IMR-90 (cell line): ENCODE data around the gene ALOXE3. TPM values are rescaled to one million over a fixed set of nuclear protein-coding genes. Genes with fewer than 3 reads are reported as not detected.

Experiments
- ATAC-seq: fragments of 200-7000 bp; cut with Tn5 transposase; 2 replicates; pipeline ENCODE4 v1.9.1; 2020; ENCODE audit warnings: low read depth, mild to moderate bottlenecking, moderate library complexity
- BruUV-seq: library from RNA; stranded (reverse); fragments of 400-500 nt; replicated peaks from 2 replicates; lab custom pipeline; 2021; lab: Mats Ljungman, UMichigan
- CTCF ChIA-PET: fragments of 300-600 bp; formaldehyde crosslinking; extraction: SDS; loops from one replicate; lab custom pipeline; 2021; ENCODE audit warnings: antibody characterized with exemption; lab: Yijun Ruan, JAX
- POLR2A ChIA-PET: fragments of 300-600 bp; sonication (Branson Sonifier 250); formaldehyde crosslinking; loops from one replicate; lab custom pipeline; 2022; ENCODE audit warnings: antibody characterized with exemption; ENCODE audit not compliant: unreplicated experiment; lab: Charles Lee
- DNase-seq: peaks from one replicate; pipeline ENCODE4 v3.0.0; 2013
- H2AFZ ChIP-seq: replicated peaks from 2 replicates; pipeline ENCODE3; 2013; ENCODE audit warnings: low read length, mild to moderate bottlenecking; ENCODE audit not compliant: poor library complexity
- H2AK5ac ChIP-seq: 2 replicates; pipeline ENCODE4 v1.6.1; 2013; ENCODE audit warnings: low read depth, low read length, inconsistent platforms
- H2AK9ac ChIP-seq: replicated peaks from 2 replicates; pipeline ENCODE3; 2013; ENCODE audit warnings: mild to moderate bottlenecking, low read depth, low read length, moderate library complexity; ENCODE audit not compliant: poor library complexity
- H2BK120ac ChIP-seq: 2 replicates; pipeline ENCODE4 v1.6.1; 2013; ENCODE audit warnings: low read depth, low read length, inconsistent platforms
- H2BK15ac ChIP-seq: 3 replicates; pipeline ENCODE4 v1.6.1; 2013; ENCODE audit warnings: low read depth, low read length, inconsistent platforms
- H2BK20ac ChIP-seq: 2 replicates; pipeline ENCODE4 v1.6.1; 2013; ENCODE audit warnings: low read depth, mild to moderate bottlenecking, inconsistent platforms, low read length, moderate library complexity
- H2BK5ac ChIP-seq: 2 replicates; pipeline ENCODE4 v1.6.1; 2013; ENCODE audit warnings: mild to moderate bottlenecking, low read depth, low read length, inconsistent platforms; ENCODE audit not compliant: poor library complexity, severe bottlenecking
- H3K14ac ChIP-seq: replicated peaks from 2 replicates; pipeline ENCODE4 v1.6.1; 2013; ENCODE audit warnings: low read depth, low read length, inconsistent platforms
- H3K18ac ChIP-seq: 2 replicates; pipeline ENCODE4 v1.6.1; 2013; ENCODE audit warnings: low read depth, low read length, control low read depth
- H3K23ac ChIP-seq: 2 replicates; pipeline ENCODE4 v1.6.1; 2013; ENCODE audit warnings: low read depth, low read length, inconsistent platforms
- H3K27ac ChIP-seq: 2 replicates; pipeline ENCODE4 v1.5.1; 2013; ENCODE audit warnings: mild to moderate bottlenecking, control low read depth, low read length; ENCODE audit not compliant: insufficient read depth
- H3K27me3 ChIP-seq: 2 replicates; pipeline ENCODE4 v1.6.1; 2013; ENCODE audit warnings: low read length; ENCODE audit not compliant: control insufficient read depth, insufficient read depth
- H3K36me3 ChIP-seq: 2 replicates; pipeline ENCODE4 v1.6.1; 2013; ENCODE audit warnings: low read length, mixed read lengths; ENCODE audit not compliant: control insufficient read depth, insufficient read depth
- H3K4ac ChIP-seq: 2 replicates; pipeline ENCODE4 v1.6.1; 2013; ENCODE audit warnings: low read depth, low read length, inconsistent platforms
- H3K4me1 ChIP-seq: 2 replicates; pipeline ENCODE4 v1.6.1; 2013; ENCODE audit warnings: low read length, mixed read lengths; ENCODE audit not compliant: control insufficient read depth, insufficient read depth
- H3K4me2 ChIP-seq: 2 replicates; pipeline ENCODE4 v1.6.1; 2013; ENCODE audit warnings: low read depth, mild to moderate bottlenecking, control low read depth, low read length, moderate library complexity
- H3K4me3 ChIP-seq: 2 replicates; pipeline ENCODE4 v1.5.1; 2013; ENCODE audit warnings: low read depth, mild to moderate bottlenecking, control low read depth, low read length, moderate library complexity; ENCODE audit not compliant: insufficient read depth
- H3K56ac ChIP-seq: 2 replicates; pipeline ENCODE4 v1.6.1; 2013; ENCODE audit warnings: low read length, inconsistent platforms; ENCODE audit not compliant: insufficient read depth; ENCODE audit errors: extremely low read depth
- H3K79me1 ChIP-seq, 2 experiments: 2 replicates each; pipeline ENCODE4 v1.6.1; 2013; ENCODE audit warnings: low read length in 2 of 2, inconsistent platforms in 1 of 2, low read depth in 1 of 2
- H3K9ac ChIP-seq: 2 replicates; pipeline ENCODE4 v1.6.1; 2013; ENCODE audit warnings: low read depth, low read length, control low read depth
- H3K9me1 ChIP-seq: 2 replicates; pipeline ENCODE4 v1.6.1; 2013; ENCODE audit warnings: low read length, inconsistent platforms; ENCODE audit not compliant: insufficient read depth
- H3K9me3 ChIP-seq: 2 replicates; pipeline ENCODE4 v1.6.1; 2013; ENCODE audit warnings: low read length; ENCODE audit not compliant: control insufficient read depth, insufficient read depth
- H4K20me1 ChIP-seq: 2 replicates; pipeline ENCODE4 v1.6.1; 2013; ENCODE audit warnings: low read length, inconsistent platforms; ENCODE audit not compliant: insufficient read depth
- H4K5ac ChIP-seq: 2 replicates; pipeline ENCODE4 v1.6.1; 2013; ENCODE audit warnings: mild to moderate bottlenecking, low read depth, low read length, control low read depth
- H4K8ac ChIP-seq, 2 experiments: 2 replicates each; pipeline ENCODE4 v1.6.1; 2013; ENCODE audit warnings: low read depth in 2 of 2, low read length in 2 of 2, control low read depth in 1 of 2, inconsistent platforms in 1 of 2
- H4K91ac ChIP-seq: 2 replicates; pipeline ENCODE4 v1.6.1; 2013; ENCODE audit warnings: low read depth, low read length, inconsistent platforms; ENCODE audit not compliant: insufficient read depth
- RFX5 ChIP-seq: IDR thresholded peaks from 2 replicates; pipeline ENCODE4 v1.8.0; 2012; ENCODE audit warnings: low read depth, mild to moderate bottlenecking, low read length, moderate library complexity
- WGBS, 2 experiments: methylation state at CpG; one replicate each; pipeline versions ENCODE4 v1.1.5 to v1.1.7; 2013; ENCODE audit warnings: missing lambda C conversion rate in 2 of 2; ENCODE audit not compliant: insufficient read length in 1 of 2; ENCODE audit errors: extremely low coverage in 2 of 2; 5-methylcytosine and 5-hydroxymethylcytosine counted together
- dilution Hi-C: fragments of 300-500 bp; cut with HindIII; formaldehyde crosslinking; loops from one replicate; pipeline ENCODE4 v1.14.3; 2018; ENCODE audit warnings: low sequenced_read_pairs; ENCODE audit not compliant: unreplicated experiment
- in situ Hi-C: fragments of 300-500 bp; cut with MboI; formaldehyde crosslinking; loops from 3 replicates; pipeline ENCODE4 v1.14.3; 2019; ENCODE audit warnings: low sequenced_read_pairs, inconsistent platforms, mixed read lengths
- intact Hi-C: fragments of 100-400 bp; cut with micrococcal nuclease; formaldehyde crosslinking; loops from 2 replicates; pipeline ENCODE4 v1.10.0; 2022
- polyA plus RNA-seq, 3 experiments: library from polyadenylated mRNA; depleted of rRNA; stranded (reverse); fragments of >200 nt; gene quantifications; 2 replicates each; pipeline ENCODE4 v1.2.3, GENCODE V29; 2012; ENCODE audit warnings: low replicate concordance in 1 of 3
- total RNA-seq: library from RNA; depleted of rRNA; stranded (reverse); fragments of >200 nt; gene quantifications from 2 replicates; pipeline ENCODE4 v1.2.3, GENCODE V29; 2012

The ALOXE3 gene
- total and polyA plus RNA-seq, 2 of the 4 experiments (the other 2 are of a cell fraction): under 0.01 to 0.26 TPM

GRCh38 chr17:8117367-8117979, 841 bp downstream of the ALOXE3 start:
- H2BK15ac ChIP-seq: no peak overlapping the region
- dilution Hi-C loops: loop anchor here (25.0 kb wide), 1 partner anchor 120 kb away; the partner anchor contains the start of genes CTC1 and PFAS
- peaks cover 2% of the 10 kb centered on the region; the same call in 1 of the 2 replicates for H3K9me1 ChIP-seq
- 0 out of 2 replicates have a peak overlapping the region, but pooled peaks have one; percentile 13 for H3K4ac ChIP-seq
- H3K18ac ChIP-seq: no peak overlapping the region
- peak overlapping the region; percentile 88 for H2AFZ ChIP-seq
- no peak overlapping the region for H2BK20ac ChIP-seq
- CTCF ChIA-PET: interaction anchor here (0.6 to 3.7 kb wide), 3 partner anchors 24 to 56 kb away, joined by 4 to 25 read pairs (median 9); no protein-coding TSS in a partner anchor
- POLR2A ChIA-PET: no interaction called here
- peak overlapping the region; percentile 90 for H3K4me2 ChIP-seq
- H2AK9ac ChIP-seq: peak overlapping the region; percentile 33
- no peak for TF ChIP-seq RFX5
- H4K5ac ChIP-seq: no peak overlapping the region
- H3K27ac ChIP-seq: no peak overlapping the region
- no peaks in the 10 kb centered on the region for H3K9me3 ChIP-seq
- no peak overlapping the region for H3K9ac ChIP-seq
- 0 out of 2 replicates have a peak overlapping the region, but pooled peaks have one; percentile 15 for H3K14ac ChIP-seq
- H2BK5ac ChIP-seq: no peak overlapping the region
- intact Hi-C loops: no loop called here
- no peaks in the 10 kb centered on the region for H3K79me1 ChIP-seq
- no peak overlapping the region for H4K91ac ChIP-seq
- H3K4me3 ChIP-seq: peak overlapping the region; percentile 60
- H3K36me3 ChIP-seq: no peaks in the 10 kb centered on the region
- H2BK120ac ChIP-seq: no peak overlapping the region
- H3K56ac ChIP-seq: no peak overlapping the region
- peaks cover 24% of the 10 kb centered on the region for H4K20me1 ChIP-seq
- DNase-seq (no peak), ATAC-seq (no peak)
- peak overlapping the region; percentile 43 for H3K23ac ChIP-seq
- H2AK5ac ChIP-seq: no peak overlapping the region
- H4K8ac ChIP-seq: no peak overlapping the region
- no TSS peak for BruUV-seq
- 8% methylated on average over 7 of the region's 18 CpGs; no CpG with 5 or more reads in 1 of the 2 experiments for WGBS, 2 experiments
- in situ Hi-C loops: loop anchor here (5.0 kb wide), 1 partner anchor 45 kb away; no protein-coding TSS in a partner anchor
- H3K4me1 ChIP-seq: peaks cover 6% of the 10 kb centered on the region; the same call in 1 of the 2 replicates
- H3K27me3 ChIP-seq: peaks cover 37% of the 10 kb centered on the region
